HEK293T (cell line): ENCODE measurements around the gene LRCH4.

Experiments
- CTCF ChIA-PET: fragments of 350-600 bp; formaldehyde crosslinking; extraction: SDS; loops from one replicate; lab custom pipeline; 2021; ENCODE audit warnings: antibody characterized with exemption, inconsistent platforms; lab: Yijun Ruan, JAX
- POLR2A ChIA-PET: fragments of 350-600 bp; formaldehyde crosslinking; extraction: SDS; loops from one replicate; lab custom pipeline; 2020; ENCODE audit warnings: antibody characterized with exemption, inconsistent platforms; lab: Yijun Ruan, JAX
- DNase-seq: peaks from one replicate; pipeline ENCODE4 v3.0.0; 2012; ENCODE audit warnings: mixed read lengths; ENCODE audit errors: extremely low spot score
- ARNT ChIP-seq: fragments of 450-650 bp; IDR thresholded peaks from 2 replicates; pipeline ENCODE4 v1.6.1; 2017; ENCODE audit warnings: mild to moderate bottlenecking
- BHLHE40 ChIP-seq: fragments of 450-650 bp; IDR thresholded peaks from 2 replicates; pipeline ENCODE4 v1.6.1; 2016; ENCODE audit warnings: mild to moderate bottlenecking, moderate library complexity, borderline replicate concordance
- CTBP1 ChIP-seq: fragments of 450-650 bp; IDR thresholded peaks from 2 replicates; pipeline ENCODE4 v1.6.1; 2016; ENCODE audit warnings: borderline replicate concordance
- ELF4 ChIP-seq: fragments of 450-650 bp; IDR thresholded peaks from 2 replicates; pipeline ENCODE4 v1.6.1; 2017; ENCODE audit warnings: antibody characterized with exemption
- FOXA1 ChIP-seq: fragments of 450-650 bp; IDR thresholded peaks from 2 replicates; pipeline ENCODE4 v1.6.1; 2016; ENCODE audit warnings: mild to moderate bottlenecking
- FOXK2 ChIP-seq: fragments of 450-650 bp; IDR thresholded peaks from 2 replicates; pipeline ENCODE4 v1.6.1; 2016; ENCODE audit warnings: mild to moderate bottlenecking
- FOXM1 ChIP-seq: fragments of 450-650 bp; IDR thresholded peaks from 2 replicates; pipeline ENCODE4 v1.6.1; 2017; ENCODE audit warnings: mild to moderate bottlenecking, borderline replicate concordance
- HDGF ChIP-seq: fragments of 450-650 bp; IDR thresholded peaks from 2 replicates; pipeline ENCODE4 v1.6.1; 2017; ENCODE audit warnings: antibody characterized with exemption, borderline replicate concordance
- L3MBTL2 ChIP-seq: fragments of 450-650 bp; conservative IDR thresholded peaks from 2 replicates; pipeline ENCODE4 v1.6.1; 2016; ENCODE audit warnings: mild to moderate bottlenecking
- LEF1 ChIP-seq: fragments of 450-650 bp; IDR thresholded peaks from 2 replicates; pipeline ENCODE4 v1.6.1; 2017; ENCODE audit warnings: mild to moderate bottlenecking, borderline replicate concordance
- NFRKB ChIP-seq: fragments of 450-650 bp; IDR thresholded peaks from 2 replicates; pipeline ENCODE4 v1.6.1; 2016; ENCODE audit warnings: mild to moderate bottlenecking, moderate library complexity
- SP1 ChIP-seq: fragments of 450-650 bp; IDR thresholded peaks from 2 replicates; pipeline ENCODE4 v1.6.1; 2017
- SUZ12 ChIP-seq: fragments of 450-650 bp; IDR thresholded peaks from 2 replicates; pipeline ENCODE4 v1.6.1; 2016; ENCODE audit warnings: mild to moderate bottlenecking
- TARDBP ChIP-seq: fragments of 450-650 bp; IDR thresholded peaks from 2 replicates; pipeline ENCODE4 v1.6.1; 2016
- ZNF384 ChIP-seq: fragments of 450-650 bp; IDR thresholded peaks from 2 replicates; pipeline ENCODE4 v1.6.1; 2016
- TF ChIP-seq, protein P1 (sequence below): fragments of 450-650 bp; IDR thresholded peaks from 2 replicates; pipeline ENCODE4 v1.6.1; 2016

The LRCH4 gene

GRCh38 chr7:100620804-100621203 is 34.9 kb upstream of the LRCH4 start:
- no peak for TF ChIP-seq L3MBTL2
- TF ChIP-seq CTBP1: no peak
- no peak for TF ChIP-seq LEF1
- ChIA-PET CTCF (interaction anchor here (0.5 to 1.1 kb wide), 3 partner anchors 9 to 61 kb away, joined by 3 to 5 read pairs (median 4); no protein-coding TSS in a partner anchor), POLR2A (no interaction called here)
- DNase-seq: no peak

DNA sequence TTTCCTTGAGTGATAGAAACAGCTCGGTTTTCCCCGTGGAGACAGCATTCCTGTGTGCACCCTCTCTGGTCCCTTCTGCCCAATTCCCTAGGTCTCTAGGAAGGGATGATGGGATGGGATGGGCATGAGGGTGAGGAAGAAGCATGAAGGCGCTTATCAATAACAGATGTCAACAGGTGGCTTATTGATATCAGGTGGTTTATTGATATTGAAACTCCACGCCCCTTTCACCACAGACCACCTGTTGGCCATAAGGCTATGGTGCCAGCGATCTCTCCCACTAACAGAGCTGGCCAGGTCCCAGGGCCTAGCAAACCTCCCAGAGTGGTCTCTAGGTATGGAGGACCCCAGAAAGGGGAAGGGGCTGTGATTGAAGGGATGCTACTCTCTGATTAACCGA is 34.3 kb upstream of the LRCH4 start:
- ChIA-PET CTCF (interaction anchor here (1.0 to 1.1 kb wide), 2 partner anchors 9 to 60 kb away, joined by 3 to 5 read pairs; no protein-coding TSS in a partner anchor), POLR2A (no interaction called here)
- TF ChIP-seq, protein P1, sequence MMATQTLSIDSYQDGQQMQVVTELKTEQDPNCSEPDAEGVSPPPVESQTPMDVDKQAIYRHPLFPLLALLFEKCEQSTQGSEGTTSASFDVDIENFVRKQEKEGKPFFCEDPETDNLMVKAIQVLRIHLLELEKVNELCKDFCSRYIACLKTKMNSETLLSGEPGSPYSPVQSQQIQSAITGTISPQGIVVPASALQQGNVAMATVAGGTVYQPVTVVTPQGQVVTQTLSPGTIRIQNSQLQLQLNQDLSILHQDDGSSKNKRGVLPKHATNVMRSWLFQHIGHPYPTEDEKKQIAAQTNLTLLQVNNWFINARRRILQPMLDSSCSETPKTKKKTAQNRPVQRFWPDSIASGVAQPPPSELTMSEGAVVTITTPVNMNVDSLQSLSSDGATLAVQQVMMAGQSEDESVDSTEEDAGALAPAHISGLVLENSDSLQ: no peak
- TF ChIP-seq ZNF384 (no peak), NFRKB (no peak), FOXK2 (no peak), ELF4 (no peak), SP1 (no peak), ARNT (no peak), SUZ12 (no peak), CTBP1 (no peak), FOXA1 (no peak), L3MBTL2 (no peak), HDGF (no peak), TARDBP (no peak), FOXM1 (no peak)
- no peak for DNase-seq

DNA sequence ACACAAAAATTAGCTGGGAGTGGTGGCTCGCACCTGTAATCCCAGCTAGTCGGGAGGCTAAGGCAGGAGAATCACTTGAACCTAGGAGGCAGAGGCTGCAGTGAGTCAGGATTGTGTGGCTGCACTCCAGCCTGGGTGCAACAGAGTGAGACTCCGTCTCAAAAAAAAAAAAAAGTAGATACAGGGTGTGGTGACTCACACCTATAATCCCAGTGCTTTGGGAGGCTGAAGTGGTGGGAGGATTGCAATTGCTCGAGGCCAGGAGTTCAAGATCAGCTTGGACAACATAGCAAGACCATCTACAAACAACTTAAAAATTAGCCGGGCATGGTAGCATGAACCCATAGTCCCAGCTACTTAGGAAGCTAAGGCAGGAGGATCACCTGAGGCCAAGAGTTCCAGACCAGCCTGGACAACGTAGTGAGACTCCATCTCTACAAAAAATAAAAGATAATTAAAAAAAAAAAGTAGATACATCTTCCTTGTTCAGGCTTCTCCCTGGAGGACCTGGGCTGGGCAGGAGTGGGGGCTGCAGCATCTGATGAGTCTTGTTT is 28.5 kb upstream of the LRCH4 start:
- ChIA-PET CTCF (interaction anchor here (1.1 to 1.2 kb wide), 2 partner anchors 11 to 112 kb away, joined by 3 read pairs; no protein-coding TSS in a partner anchor), POLR2A (interaction anchor here (1.2 to 1.6 kb wide), 2 partner anchors 12 to 28 kb away, joined by 3 to 7 read pairs; partner anchors contain the start of genes FBXO24 and PCOLCE)
- DNase-seq: no peak
- TF ChIP-seq BHLHE40: no peak
- TF ChIP-seq, protein P1: no peak
- no peak for TF ChIP-seq FOXK2
- no peak for TF ChIP-seq FOXA1

DNA sequence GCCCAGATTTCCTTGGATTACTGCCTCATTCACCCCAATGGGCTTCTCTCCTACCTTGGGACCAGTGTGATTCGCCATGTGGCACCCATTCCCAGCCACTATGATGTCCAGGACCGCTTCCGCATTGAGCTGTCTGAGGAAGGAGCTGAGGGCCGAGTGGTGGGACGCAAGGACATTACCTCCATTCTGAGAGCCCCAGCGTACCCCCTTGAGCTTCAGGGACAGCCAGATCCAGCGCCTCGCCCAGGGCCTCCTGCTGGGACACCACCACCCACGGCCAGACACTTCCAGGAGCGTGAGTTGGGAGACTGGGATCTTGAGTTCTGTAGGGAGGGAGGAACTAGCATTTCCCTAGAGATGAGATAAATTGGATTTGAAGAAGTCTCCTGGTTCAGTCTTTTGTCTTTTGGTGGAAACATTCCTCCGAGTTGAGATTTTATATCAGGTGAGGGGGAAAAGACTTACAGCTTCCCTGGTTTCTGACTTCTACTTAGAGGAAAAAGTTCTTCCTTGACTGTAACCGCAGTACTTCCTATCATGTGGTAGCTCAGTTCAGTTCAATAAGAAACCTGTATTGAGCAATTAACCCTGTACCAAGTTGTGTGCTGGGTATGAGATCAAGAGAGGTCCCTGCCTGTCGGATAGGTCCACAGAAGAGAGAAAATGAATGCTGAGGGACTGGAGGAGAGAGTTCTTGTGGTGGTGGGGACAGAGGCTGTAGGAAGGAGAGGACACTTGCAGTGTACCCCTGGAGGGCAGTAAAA is 27.7 kb upstream of the LRCH4 start:
- POLR2A ChIA-PET: interaction anchor here (1.2 to 2.3 kb wide), 4 partner anchors 11 to 92 kb away, joined by 3 to 14 read pairs (median 8); partner anchors contain the start of genes FBXO24, PCOLCE and POP7
- CTCF ChIA-PET: interaction anchor here (1.1 to 1.9 kb wide), 6 partner anchors 10 to 113 kb away, joined by 3 to 9 read pairs (median 4); partner anchors contain the start of genes FBXO24 and LRCH4
- no peak for DNase-seq
- no peak for TF ChIP-seq LEF1
- TF ChIP-seq ZNF384: no peak
- TF ChIP-seq ELF4: no peak
- TF ChIP-seq L3MBTL2: no peak
- TF ChIP-seq TARDBP: no peak
- no peak for TF ChIP-seq BHLHE40
- TF ChIP-seq FOXM1: no peak
- no peak for TF ChIP-seq CTBP1
- TF ChIP-seq SP1: no peak
- TF ChIP-seq NFRKB: no peak
- no peak for TF ChIP-seq HDGF
- TF ChIP-seq SUZ12: no peak
- TF ChIP-seq, protein P1: no peak

- ChIA-PET CTCF (interaction anchor here (1.0 to 1.9 kb wide), 7 partner anchors 13 to 113 kb away, joined by 3 to 9 read pairs (median 3); partner anchors contain the start of genes FBXO24 and LRCH4), POLR2A (interaction anchor here (0.7 to 2.3 kb wide), 13 partner anchors 10 to 262 kb away, joined by 3 to 23 read pairs (median 5); partner anchors contain the start of genes FBXO24, GNB2, LRCH4 and POP7)
- DNase-seq: no peak
- TF ChIP-seq NFRKB (no peak), TARDBP (no peak), LEF1 (no peak), ARNT (no peak), ELF4 (no peak), BHLHE40 (no peak), SP1 (no peak)
Measured at GRCh38 chr7:100612730-100613390, 26.9 kb upstream of the LRCH4 start.
